Activated T-helper 2 cell treated with anti-CD3 and anti-CD28 coated beads, Interferon-gamma antibody, Interleukin-2, Interleukin-4, amounts not matched to agents 10 μg/mL and 5 μg/mL and 100 μg/mL, durations not matched to agents 14 hours and 24 hours and 36 hours (primary cell): ENCODE data around the gene ZC3H7A. TPM values are rescaled to one million over a fixed set of nuclear protein-coding genes. Genes with fewer than 3 reads are reported as not detected.
A peak's percentile ranks its signal among the peaks of the same experiment; 100 is the strongest.

Source experiments
- DNase-seq: peaks from one replicate; pipeline ENCODE4 v3.0.0; 2021; ENCODE audit warnings: low spot score
- H3K27ac Mint-ChIP-seq: one replicate; pipeline ENCODE4 v1.8.0; 2021; ENCODE audit warnings: mixed read lengths
- H3K27me3 Mint-ChIP-seq: one replicate; pipeline ENCODE4 v1.8.0; 2021; ENCODE audit warnings: low read depth, mixed read lengths
- H3K36me3 Mint-ChIP-seq: one replicate; pipeline ENCODE4 v1.8.0; 2021; ENCODE audit warnings: low read depth, mixed read lengths
- H3K4me1 Mint-ChIP-seq: one replicate; pipeline ENCODE4 v1.8.0; 2021; ENCODE audit warnings: low read depth, mixed read lengths
- H3K4me3 Mint-ChIP-seq: one replicate; pipeline ENCODE4 v1.8.0; 2021; ENCODE audit warnings: low read depth, mild to moderate bottlenecking, moderate library complexity, mixed read lengths
- H3K9me3 Mint-ChIP-seq: one replicate; pipeline ENCODE4 v1.8.0; 2021; ENCODE audit warnings: mixed read lengths
- intact Hi-C: fragments of 100-400 bp; cut with micrococcal nuclease; formaldehyde crosslinking; loops from one replicate; pipeline ENCODE4 v1.15.1; 2023
- total RNA-seq: library from RNA; stranded (reverse); gene quantifications from 2 replicates; pipeline ENCODE4 v1.2.3, GENCODE V29; 2022

Gene ZC3H7A
- total RNA-seq, 1 donor from 2014 or later: 63.4 TPM

GRCh38 chr16:11737713-11738112, 59.3 kb downstream of the ZC3H7A start:
- Mint-ChIP-seq H3K27me3 (no peaks in the 10 kb centered on the region), H3K4me1 (peaks cover 72% of the 10 kb centered on the region), H3K9me3 (no peaks in the 10 kb centered on the region), H3K36me3 (peaks cover 84% of the 10 kb centered on the region), H3K4me3 (no peak overlapping the region), H3K27ac (peak overlapping the region; percentile 76)
- intact Hi-C loops: loop anchor here (10.0 kb wide), 1 partner anchor 773 kb away; no protein-coding TSS in a partner anchor
- no peak for DNase-seq

- Mint-ChIP-seq H3K4me1 (peaks cover 79% of the 10 kb centered on the region), H3K27me3 (no peaks in the 10 kb centered on the region), H3K4me3 (no peak overlapping the region), H3K27ac (no peak overlapping the region), H3K9me3 (no peaks in the 10 kb centered on the region), H3K36me3 (peaks cover 91% of the 10 kb centered on the region)
- intact Hi-C loops: loop anchor here (10.0 kb wide), 1 partner anchor 772 kb away; no protein-coding TSS in a partner anchor
- no peak for DNase-seq
These were observed 60.2 kb downstream of the ZC3H7A start for GRCh38 chr16:11736903-11737302.

- peaks cover 91% of the 10 kb centered on the region for H3K36me3 Mint-ChIP-seq
- H3K4me1 Mint-ChIP-seq: peaks cover 79% of the 10 kb centered on the region
- intact Hi-C loops: loop anchor here (10.0 kb wide), 1 partner anchor 771 kb away; no protein-coding TSS in a partner anchor
These were observed 61.3 kb downstream of the ZC3H7A start for GRCh38 chr16:11735787-11736186.

GRCh38 chr16:11734653-11735043, 62.4 kb downstream of the ZC3H7A start:
- intact Hi-C loops: loop anchor here (1.0 to 10.0 kb wide), 2 partner anchors 49 to 770 kb away; no protein-coding TSS in a partner anchor
- H3K36me3 Mint-ChIP-seq: peaks cover 93% of the 10 kb centered on the region
- H3K4me3 Mint-ChIP-seq: no peak overlapping the region
- no peak for DNase-seq
- H3K9me3 Mint-ChIP-seq: no peaks in the 10 kb centered on the region
- peak overlapping the region; percentile 75 for H3K27ac Mint-ChIP-seq
- no peaks in the 10 kb centered on the region for H3K27me3 Mint-ChIP-seq
- H3K4me1 Mint-ChIP-seq: peaks cover 78% of the 10 kb centered on the region

More at GRCh38 chr16:11735787-11736186, 61.3 kb downstream of the ZC3H7A start:
- no peak for DNase-seq
- no peaks in the 10 kb centered on the region for H3K9me3 Mint-ChIP-seq
- no peak overlapping the region for H3K4me3 Mint-ChIP-seq
- peak overlapping the region; percentile 54 for H3K27ac Mint-ChIP-seq
- no peaks in the 10 kb centered on the region for H3K27me3 Mint-ChIP-seq

DNA sequence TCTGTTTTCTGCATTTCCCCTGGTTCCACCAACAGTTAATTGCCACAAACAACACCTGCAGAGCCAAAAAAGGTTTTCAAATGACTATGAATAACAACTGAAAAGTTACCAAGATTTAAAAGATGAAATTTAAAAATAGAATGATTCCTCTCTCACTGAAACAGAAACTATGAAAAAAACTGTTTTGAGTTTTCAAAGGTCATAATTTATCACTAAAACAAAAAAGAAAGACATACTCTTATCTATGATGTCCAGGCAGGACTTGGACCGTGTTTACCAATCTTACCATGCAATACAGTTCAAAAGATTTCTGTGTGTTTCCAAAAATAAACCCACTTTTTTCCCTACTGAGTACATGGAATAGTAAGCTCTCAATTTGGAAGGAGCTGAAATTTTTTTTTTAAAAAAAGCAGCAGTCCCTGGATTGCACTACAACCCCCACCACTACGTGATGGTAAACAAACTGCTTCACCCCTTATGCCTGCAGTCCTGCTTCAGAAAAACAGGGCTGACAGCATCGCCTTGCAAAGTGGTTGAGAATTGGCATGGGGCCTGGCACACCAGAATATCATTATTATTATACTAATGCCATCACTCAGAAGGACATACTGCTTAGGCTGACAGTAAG, 62.9 kb downstream of the ZC3H7A start:
- Mint-ChIP-seq H3K27ac (peak overlapping the region; percentile 75), H3K36me3 (peaks cover 93% of the 10 kb centered on the region), H3K4me1 (peaks cover 77% of the 10 kb centered on the region), H3K9me3 (no peaks in the 10 kb centered on the region), H3K27me3 (no peaks in the 10 kb centered on the region), H3K4me3 (peak overlapping the region; percentile 33)
- intact Hi-C loops: loop anchor here (1.0 to 10.0 kb wide), 2 partner anchors 49 to 769 kb away; no protein-coding TSS in a partner anchor
- DNase-seq: no peak

DNA sequence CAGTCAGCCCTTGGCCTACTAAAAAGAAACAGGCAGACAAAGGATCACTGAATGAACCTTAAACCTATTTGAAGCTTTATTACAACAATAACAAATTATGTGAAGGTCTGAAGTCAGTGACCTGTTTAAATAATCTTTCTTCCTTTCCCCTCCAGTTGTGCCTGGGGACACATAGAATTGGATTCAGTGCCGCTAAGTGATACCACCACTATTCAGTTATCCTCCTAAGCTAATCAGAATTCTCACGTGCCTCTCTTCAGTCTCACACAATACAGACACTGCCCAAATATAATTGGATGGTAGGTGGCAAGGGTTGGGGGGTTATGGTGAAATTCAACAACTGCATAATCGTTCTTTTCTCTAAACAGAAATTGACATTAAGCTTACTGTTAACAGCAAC, 65.8 kb downstream of the ZC3H7A start:
- Mint-ChIP-seq H3K27me3 (no peaks in the 10 kb centered on the region), H3K36me3 (peaks cover 88% of the 10 kb centered on the region), H3K27ac (peak overlapping the region; percentile 36), H3K4me3 (no peak overlapping the region), H3K4me1 (peaks cover 71% of the 10 kb centered on the region), H3K9me3 (no peaks in the 10 kb centered on the region)
- DNase-seq: no peak
- intact Hi-C loops: loop anchor here (10.0 kb wide), 1 partner anchor 766 kb away; no protein-coding TSS in a partner anchor

DNA sequence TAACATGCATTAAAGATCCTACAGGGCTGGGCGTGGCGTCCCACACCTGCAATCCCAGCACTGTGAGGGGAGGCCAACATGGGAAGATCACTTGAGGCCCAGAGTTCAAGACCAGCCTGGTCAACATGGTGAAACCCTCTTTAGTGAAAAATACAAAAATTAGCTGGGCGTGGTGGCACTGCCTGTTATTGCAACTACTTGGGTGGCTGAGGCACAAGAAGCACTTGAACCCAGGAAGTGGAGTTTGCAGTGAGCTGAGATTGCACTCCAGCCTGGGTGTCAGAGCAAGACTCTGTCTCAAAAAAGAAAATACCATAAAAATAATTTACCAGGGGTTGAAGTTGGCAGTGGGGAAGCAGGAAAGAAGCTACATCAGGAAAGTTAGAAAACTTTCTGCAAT, 67.3 kb downstream of the ZC3H7A start:
- intact Hi-C loops: loop anchor here (5.0 to 10.0 kb wide), 3 partner anchors 62 to 765 kb away; partner anchors contain the start of genes RSL1D1 and SNN
- H3K27ac Mint-ChIP-seq: peak overlapping the region; percentile 48
- DNase-seq: no peak
- peaks cover 60% of the 10 kb centered on the region for H3K4me1 Mint-ChIP-seq
- H3K27me3 Mint-ChIP-seq: no peaks in the 10 kb centered on the region
- H3K4me3 Mint-ChIP-seq: no peak overlapping the region
- H3K36me3 Mint-ChIP-seq: peaks cover 89% of the 10 kb centered on the region
- no peaks in the 10 kb centered on the region for H3K9me3 Mint-ChIP-seq

DNA sequence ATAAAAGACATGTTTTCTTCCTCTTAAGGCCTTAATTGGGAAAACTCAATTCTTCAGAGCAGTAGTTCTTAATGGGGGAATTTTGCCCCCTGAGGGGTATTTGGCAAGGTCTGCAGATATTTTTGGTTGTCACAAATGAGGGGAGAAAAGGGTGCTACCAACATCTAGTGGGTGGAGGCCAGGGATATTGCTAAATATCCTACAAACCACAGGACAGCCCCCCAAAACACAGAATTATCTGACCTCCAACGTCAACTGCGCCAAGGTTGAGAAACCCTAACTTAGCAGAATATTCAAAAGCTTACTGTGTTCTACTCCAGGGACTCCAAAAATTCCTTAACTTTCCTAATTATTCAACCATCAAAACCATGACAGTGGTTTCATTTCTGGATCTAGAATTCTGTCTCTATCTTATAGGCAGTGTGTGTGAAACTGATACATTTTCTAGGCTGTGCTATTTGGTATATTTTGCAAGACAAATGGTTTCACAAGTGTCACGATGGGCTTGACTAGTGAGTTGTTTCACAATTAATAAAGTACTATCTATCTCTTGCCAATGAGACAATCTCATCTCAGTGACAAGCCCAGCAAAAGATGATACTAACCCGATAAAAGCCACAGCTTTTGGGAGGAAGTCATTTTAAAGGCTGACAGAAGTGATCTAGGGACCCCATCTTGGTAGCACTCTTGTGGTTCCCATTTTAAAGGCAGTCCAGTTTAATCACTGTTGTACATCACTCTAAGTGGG, 69.1 kb downstream of the ZC3H7A start:
- peaks cover 86% of the 10 kb centered on the region for H3K36me3 Mint-ChIP-seq

GRCh38 chr16:11726008-11726407, 71.0 kb downstream of the ZC3H7A start:
- no peak overlapping the region for H3K4me3 Mint-ChIP-seq
- no peaks in the 10 kb centered on the region for H3K27me3 Mint-ChIP-seq
- intact Hi-C loops: loop anchor here (5.0 kb wide), 2 partner anchors 59 to 126 kb away; partner anchors contain the start of genes RSL1D1 and SNN

More for the DNA sequence above, 69.1 kb downstream of the ZC3H7A start:
- intact Hi-C loops: loop anchor here (5.0 kb wide), 2 partner anchors 61 to 124 kb away; partner anchors contain the start of genes RSL1D1 and SNN
- Mint-ChIP-seq H3K4me3 (no peak overlapping the region), H3K27ac (peak overlapping the region; percentile 80), H3K4me1 (peaks cover 51% of the 10 kb centered on the region), H3K9me3 (no peaks in the 10 kb centered on the region), H3K27me3 (no peaks in the 10 kb centered on the region)
- no peak for DNase-seq

GRCh38 chr16:11725457-11725856, 71.6 kb downstream of the ZC3H7A start:
- Mint-ChIP-seq H3K9me3 (no peaks in the 10 kb centered on the region), H3K4me3 (no peak overlapping the region), H3K27me3 (no peaks in the 10 kb centered on the region), H3K27ac (no peak overlapping the region), H3K4me1 (peaks cover 35% of the 10 kb centered on the region), H3K36me3 (peaks cover 80% of the 10 kb centered on the region)
- no peak for DNase-seq
- intact Hi-C loops: loop anchor here (5.0 kb wide), 2 partner anchors 58 to 127 kb away; partner anchors contain the start of genes RSL1D1 and SNN

More at GRCh38 chr16:11726008-11726407, 71.0 kb downstream of the ZC3H7A start:
- Mint-ChIP-seq H3K36me3 (peaks cover 81% of the 10 kb centered on the region), H3K9me3 (no peaks in the 10 kb centered on the region), H3K27ac (no peak overlapping the region), H3K4me1 (peaks cover 38% of the 10 kb centered on the region)
- no peak for DNase-seq

GRCh38 chr16:11722468-11722808, 74.6 kb downstream of the ZC3H7A start:
- intact Hi-C loops: no loop called here
- H3K4me1 Mint-ChIP-seq: peaks cover 9% of the 10 kb centered on the region
- peaks cover 69% of the 10 kb centered on the region for H3K36me3 Mint-ChIP-seq
- no peaks in the 10 kb centered on the region for H3K27me3 Mint-ChIP-seq
- peak overlapping the region; percentile 4 for H3K27ac Mint-ChIP-seq
- no peak for DNase-seq
- no peaks in the 10 kb centered on the region for H3K9me3 Mint-ChIP-seq
- H3K4me3 Mint-ChIP-seq: no peak overlapping the region

DNA sequence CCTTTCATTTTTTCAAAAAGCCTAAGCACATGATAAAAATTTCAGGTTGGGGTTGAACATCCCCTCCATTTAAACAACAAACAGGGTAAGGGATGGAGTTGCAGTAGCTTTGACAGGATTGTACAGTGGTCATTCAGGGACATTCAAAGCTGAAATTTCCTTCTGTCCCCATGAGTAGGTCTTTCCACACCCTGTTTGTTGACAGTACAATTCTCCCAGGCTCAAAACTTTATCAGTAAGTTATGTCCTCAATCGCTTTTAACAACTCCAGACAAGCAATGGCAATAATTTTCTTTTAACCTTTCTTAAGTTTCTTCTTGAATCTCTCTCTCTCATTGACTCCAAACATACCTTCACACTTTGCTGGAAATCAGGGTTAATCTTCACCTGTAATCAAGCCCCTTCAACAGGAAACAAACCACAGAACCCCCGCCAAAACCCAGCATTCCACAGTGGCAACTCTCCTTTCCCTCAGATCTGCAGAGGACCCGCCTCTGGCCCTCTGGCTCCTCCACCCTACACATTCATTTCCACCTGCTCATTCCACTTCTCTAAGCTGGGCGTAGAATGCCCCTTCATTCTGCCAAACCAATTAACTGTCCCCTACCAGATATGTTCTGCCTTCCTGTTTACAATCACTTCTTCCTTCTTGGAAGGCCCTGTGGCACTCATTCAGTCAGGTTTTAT, 75.1 kb downstream of the ZC3H7A start:
- intact Hi-C loops: no loop called here
- Mint-ChIP-seq H3K27me3 (no peaks in the 10 kb centered on the region), H3K27ac (peak overlapping the region; percentile 4), H3K36me3 (peaks cover 64% of the 10 kb centered on the region), H3K4me1 (peaks cover 6% of the 10 kb centered on the region), H3K4me3 (no peak overlapping the region), H3K9me3 (no peaks in the 10 kb centered on the region)
- no peak for DNase-seq
